DOHH2 (cell line): Measurements from ENCODE around the gene ARHGEF33.

Experiments
- EZH2phosphoT487 ChIP-seq: fragments of 200-600 bp; sonication (generic); IDR thresholded peaks from 2 replicates; pipeline ENCODE4 v1.6.1; 2017; ENCODE audit warnings: borderline replicate concordance, mild to moderate bottlenecking, antibody characterized with exemption, low read length, moderate library complexity, mixed read lengths
- TF ChIP-seq, protein P1 (sequence below): fragments of 200-600 bp; sonication (generic); IDR thresholded peaks from one replicate; pipeline ENCODE4 v1.5.1; 2014; ENCODE audit warnings: antibody characterized with exemption, mild to moderate bottlenecking, low read depth, low read length; ENCODE audit not compliant: poor library complexity, severe bottlenecking

DNA sequence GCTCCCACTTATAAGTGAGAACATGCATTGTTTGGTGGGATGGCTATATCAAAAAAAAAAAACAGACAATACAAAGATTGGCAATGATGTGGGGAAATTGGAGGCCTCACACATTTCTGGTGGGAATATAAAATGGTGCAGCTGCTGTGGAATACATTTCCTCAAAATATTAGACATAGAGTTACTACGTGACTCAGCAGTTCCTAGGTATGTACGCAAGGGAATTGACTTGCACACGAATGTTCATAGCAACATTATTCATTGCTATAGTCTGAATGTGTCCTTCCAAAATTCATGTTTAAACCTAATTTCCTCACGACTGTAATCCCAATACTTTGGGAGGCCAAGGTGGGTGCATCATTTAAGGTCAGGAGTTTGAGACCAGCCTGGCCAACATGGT is 2.3 kb upstream of the ARHGEF33 start:
- TF ChIP-seq, protein P1, sequence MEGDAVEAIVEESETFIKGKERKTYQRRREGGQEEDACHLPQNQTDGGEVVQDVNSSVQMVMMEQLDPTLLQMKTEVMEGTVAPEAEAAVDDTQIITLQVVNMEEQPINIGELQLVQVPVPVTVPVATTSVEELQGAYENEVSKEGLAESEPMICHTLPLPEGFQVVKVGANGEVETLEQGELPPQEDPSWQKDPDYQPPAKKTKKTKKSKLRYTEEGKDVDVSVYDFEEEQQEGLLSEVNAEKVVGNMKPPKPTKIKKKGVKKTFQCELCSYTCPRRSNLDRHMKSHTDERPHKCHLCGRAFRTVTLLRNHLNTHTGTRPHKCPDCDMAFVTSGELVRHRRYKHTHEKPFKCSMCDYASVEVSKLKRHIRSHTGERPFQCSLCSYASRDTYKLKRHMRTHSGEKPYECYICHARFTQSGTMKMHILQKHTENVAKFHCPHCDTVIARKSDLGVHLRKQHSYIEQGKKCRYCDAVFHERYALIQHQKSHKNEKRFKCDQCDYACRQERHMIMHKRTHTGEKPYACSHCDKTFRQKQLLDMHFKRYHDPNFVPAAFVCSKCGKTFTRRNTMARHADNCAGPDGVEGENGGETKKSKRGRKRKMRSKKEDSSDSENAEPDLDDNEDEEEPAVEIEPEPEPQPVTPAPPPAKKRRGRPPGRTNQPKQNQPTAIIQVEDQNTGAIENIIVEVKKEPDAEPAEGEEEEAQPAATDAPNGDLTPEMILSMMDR = no peak
- no peak for TF ChIP-seq EZH2phosphoT487
